ENCODE measurements around the gene CHL1. TPM values are rescaled to one million over a fixed set of nuclear protein-coding genes. Genes with fewer than 3 reads are reported as not detected.

Gene CHL1
- total RNA-seq, 1 experiment from 2014 or later: not detected

DNA sequence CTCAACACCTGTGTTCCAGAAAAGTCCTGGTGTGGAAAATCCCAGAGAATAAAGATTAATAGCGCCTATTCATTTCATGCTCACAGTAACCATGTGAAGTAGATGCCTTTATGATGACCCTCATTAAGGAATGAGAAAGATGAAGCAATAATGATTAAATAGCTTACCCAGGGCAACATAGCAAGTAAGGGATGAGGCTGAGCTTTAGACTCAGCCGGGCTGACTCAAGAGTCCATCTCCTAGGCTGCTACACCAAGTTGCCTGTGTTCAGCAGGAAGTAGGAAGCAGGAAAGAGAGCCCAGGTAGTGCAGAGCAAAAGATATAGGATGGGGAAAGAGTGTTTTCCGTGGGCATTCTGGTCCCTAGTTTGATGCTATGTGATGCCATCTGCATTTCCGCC is 256.5 kb downstream of the CHL1 start:
- Histone ChIP-seq H3K9me3 (no peaks in the 10 kb centered on the region), H3K4me3 (no peak overlapping the region), H3K27me3 (no peaks in the 10 kb centered on the region), H3K36me3 (no peaks in the 10 kb centered on the region)
- DNase-seq: no peak

DNA sequence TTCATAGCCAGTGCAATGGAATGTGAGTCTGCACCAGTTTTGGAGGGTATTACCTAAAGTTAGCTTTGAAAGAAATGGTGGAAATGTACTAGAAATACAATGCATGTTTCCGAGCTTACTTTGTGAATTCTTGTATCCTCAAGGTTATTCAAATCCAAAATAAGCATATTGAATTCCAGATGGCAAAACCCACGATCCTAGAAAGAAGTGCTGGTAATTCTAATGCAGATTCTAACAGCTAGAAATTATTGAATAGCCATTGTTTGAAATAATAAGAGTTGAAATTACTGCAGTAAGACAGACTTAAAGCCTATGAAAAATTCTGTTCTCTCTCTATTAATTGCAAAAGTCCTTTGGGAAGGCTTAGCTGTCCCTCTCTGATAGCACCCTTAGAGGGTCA is 258.4 kb downstream of the CHL1 start:
- no peak for DNase-seq
- H3K4me3 ChIP-seq: no peak overlapping the region
- no peaks in the 10 kb centered on the region for H3K9me3 ChIP-seq
- H3K27me3 ChIP-seq: no peaks in the 10 kb centered on the region
- no peaks in the 10 kb centered on the region for H3K36me3 ChIP-seq

- DNase-seq: no peak
- H3K27me3 ChIP-seq: no peaks in the 10 kb centered on the region
- H3K4me3 ChIP-seq: no peak overlapping the region
- no peaks in the 10 kb centered on the region for H3K36me3 ChIP-seq
- H3K9me3 ChIP-seq: no peaks in the 10 kb centered on the region
Observed at GRCh38 chr3:458124-458523, 261.6 kb downstream of the CHL1 start.

DNA sequence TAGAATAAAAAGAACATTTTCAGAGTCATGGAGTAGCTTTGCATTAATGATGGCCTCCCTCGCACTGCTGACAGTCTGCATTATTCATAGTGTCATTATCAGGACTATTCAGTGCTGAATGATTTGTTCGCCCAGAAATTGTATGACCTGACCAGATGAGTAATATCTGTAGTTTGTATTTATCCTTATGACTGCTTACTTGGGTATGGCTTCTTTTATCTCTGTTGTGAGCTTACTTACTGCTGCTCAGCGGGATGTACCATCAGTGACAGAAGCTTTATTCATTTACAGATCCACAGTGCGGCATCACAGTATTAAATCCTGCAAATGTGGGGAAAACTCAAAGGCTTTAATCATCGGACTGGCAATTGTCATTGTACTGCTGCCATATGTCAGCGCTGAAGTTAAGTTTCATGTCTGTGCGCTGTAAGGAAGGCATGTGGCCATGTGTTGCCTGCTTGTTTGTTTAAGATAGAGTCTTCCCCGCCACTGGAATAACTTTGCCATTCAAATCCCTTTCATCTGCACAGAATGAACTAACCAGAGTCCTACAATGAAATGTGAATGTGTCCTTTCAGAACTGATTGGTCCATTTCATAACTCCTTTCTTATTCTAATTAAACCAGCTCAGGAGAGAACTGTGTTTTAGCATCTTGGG is 262.2 kb downstream of the CHL1 start:
- DNase-seq: no peak
- H3K9me3 ChIP-seq: no peaks in the 10 kb centered on the region
- no peaks in the 10 kb centered on the region for H3K27me3 ChIP-seq
- no peaks in the 10 kb centered on the region for H3K36me3 ChIP-seq
- no peak overlapping the region for H3K4me3 ChIP-seq
